Mesendoderm (in vitro differentiated cells): ENCODE results near the gene TMEM175.

Experiments used
- DNase-seq: peaks from one replicate; pipeline ENCODE4 v3.0.0; 2013
- H2AK5ac ChIP-seq: 2 replicates; pipeline ENCODE4 v1.6.1; 2013; ENCODE audit warnings: low read length, inconsistent platforms
- H2BK120ac ChIP-seq: 2 replicates; pipeline ENCODE4 v1.6.1; 2013; ENCODE audit warnings: low read depth, mild to moderate bottlenecking, low read length, moderate library complexity, mixed read lengths
- H2BK15ac ChIP-seq: replicated peaks from 2 replicates; pipeline ENCODE4 v1.6.1; 2013; ENCODE audit warnings: low read depth, mild to moderate bottlenecking, moderate library complexity
- H2BK5ac ChIP-seq: 2 replicates; pipeline ENCODE4 v1.6.1; 2013; ENCODE audit warnings: low read length, inconsistent platforms
- H3K18ac ChIP-seq: 2 replicates; pipeline ENCODE4 v1.6.1; 2013; ENCODE audit warnings: mild to moderate bottlenecking, low read length, mixed read lengths
- H3K23ac ChIP-seq: one replicate; pipeline ENCODE4 v1.6.1; 2013; ENCODE audit warnings: low read length
- H3K27ac ChIP-seq: 2 replicates; pipeline ENCODE4 v1.5.1; 2013; ENCODE audit warnings: low read depth, mild to moderate bottlenecking, inconsistent platforms, low read length, moderate library complexity
- H3K27me3 ChIP-seq: 2 replicates; pipeline ENCODE4 v1.6.1; 2013; ENCODE audit warnings: low read length, control low read depth, mild to moderate bottlenecking, inconsistent platforms; ENCODE audit not compliant: insufficient read depth, poor library complexity
- H3K36me3 ChIP-seq: 2 replicates; pipeline ENCODE4 v1.6.1; 2013; ENCODE audit warnings: low read length, inconsistent platforms; ENCODE audit not compliant: control insufficient read depth, insufficient read depth
- H3K4ac ChIP-seq: one replicate; pipeline ENCODE4 v1.6.1; 2013; ENCODE audit warnings: low read depth, mild to moderate bottlenecking, low read length, moderate library complexity
- H3K4me1 ChIP-seq: 2 replicates; pipeline ENCODE4 v1.6.1; 2013; ENCODE audit warnings: low read depth, low read length, inconsistent platforms; ENCODE audit not compliant: control insufficient read depth
- H3K4me2 ChIP-seq: 2 replicates; pipeline ENCODE4 v1.6.1; 2013; ENCODE audit warnings: low read length
- H3K4me3 ChIP-seq: 2 replicates; pipeline ENCODE4 v1.5.1; 2013; ENCODE audit warnings: mild to moderate bottlenecking, low read length
- H3K56ac ChIP-seq: one replicate; pipeline ENCODE4 v1.6.1; 2013; ENCODE audit warnings: low read length
- H3K79me1 ChIP-seq: 2 replicates; pipeline ENCODE4 v1.6.1; 2013; ENCODE audit warnings: low read length, inconsistent platforms
- H3K79me2 ChIP-seq: 2 replicates; pipeline ENCODE4 v1.6.1; 2013; ENCODE audit warnings: mild to moderate bottlenecking, low read length; ENCODE audit not compliant: control insufficient read depth, insufficient read depth
- H3K9ac ChIP-seq: 2 replicates; pipeline ENCODE4 v1.6.1; 2013; ENCODE audit warnings: low read length, inconsistent platforms
- H4K5ac ChIP-seq: one replicate; pipeline ENCODE4 v1.6.1; 2013; ENCODE audit warnings: low read length
- H4K8ac ChIP-seq: one replicate; pipeline ENCODE4 v1.6.1; 2013; ENCODE audit warnings: low read depth, mild to moderate bottlenecking, control low read depth, low read length, moderate library complexity
- WGBS: extraction: QIAGEN DNeasy Blood & Tissue Kit; methylation state at CpG from one replicate; pipeline ENCODE4 v1.1.7; 2013; ENCODE audit warnings: low lambda C conversion rate, missing lambda C conversion rate; ENCODE audit not compliant: insufficient coverage; ENCODE audit errors: extremely low coverage; 5-methylcytosine and 5-hydroxymethylcytosine counted together

Gene TMEM175

DNA sequence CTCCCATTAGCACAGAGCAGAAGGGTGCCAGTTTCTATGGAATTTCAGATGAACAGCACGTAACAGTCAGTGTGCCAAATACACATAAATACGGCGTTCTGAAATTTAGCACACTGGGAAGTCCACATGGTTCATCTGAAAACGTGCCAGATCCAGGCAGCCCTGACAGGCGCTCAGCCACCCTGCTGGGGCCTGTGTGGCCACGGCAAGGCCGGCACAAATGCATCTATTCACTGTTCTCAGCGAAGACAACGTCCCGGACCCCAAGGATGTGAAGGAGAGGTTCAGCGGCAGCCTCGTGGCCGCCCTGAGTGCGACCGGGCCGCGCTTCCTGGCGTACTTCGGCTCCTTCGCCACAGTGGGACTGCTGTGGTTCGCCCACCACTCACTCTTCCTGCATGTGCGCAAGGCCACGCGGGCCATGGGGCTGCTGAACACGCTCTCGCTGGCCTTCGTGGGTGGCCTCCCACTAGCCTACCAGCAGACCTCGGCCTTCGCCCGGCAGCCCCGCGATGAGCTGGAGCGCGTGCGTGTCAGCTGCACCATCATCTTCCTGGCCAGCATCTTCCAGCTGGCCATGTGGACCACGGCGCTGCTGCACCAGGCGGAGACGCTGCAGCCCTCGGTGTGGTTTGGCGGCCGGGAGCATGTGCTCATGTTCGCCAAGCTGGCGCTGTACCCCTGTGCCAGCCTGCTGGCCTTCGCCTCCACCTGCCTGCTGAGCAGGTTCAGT lies 25.5 kb downstream of the TMEM175 start:
- H2BK120ac ChIP-seq: no peak overlapping the region
- no peak overlapping the region for H3K27ac ChIP-seq
- no peak overlapping the region for H4K8ac ChIP-seq
- no peak overlapping the region for H2AK5ac ChIP-seq
- H3K4me2 ChIP-seq: no peak overlapping the region
- no peak overlapping the region for H3K18ac ChIP-seq
- H3K4me3 ChIP-seq: no peak overlapping the region
- H2BK5ac ChIP-seq: no peak overlapping the region
- H3K23ac ChIP-seq: no peak overlapping the region
- no peaks in the 10 kb centered on the region for H3K4me1 ChIP-seq
- H3K9ac ChIP-seq: no peak overlapping the region
- no peak for DNase-seq
- H3K79me2 ChIP-seq: no peaks in the 10 kb centered on the region
- H3K56ac ChIP-seq: no peak overlapping the region
- H2BK15ac ChIP-seq: no peak overlapping the region
- no peaks in the 10 kb centered on the region for H3K36me3 ChIP-seq
- no peak overlapping the region for H4K5ac ChIP-seq
- WGBS: no CpG with 5 or more reads among the region's 45 CpGs
- H3K79me1 ChIP-seq: no peaks in the 10 kb centered on the region
- no peaks in the 10 kb centered on the region for H3K27me3 ChIP-seq
- H3K4ac ChIP-seq: no peak overlapping the region

DNA sequence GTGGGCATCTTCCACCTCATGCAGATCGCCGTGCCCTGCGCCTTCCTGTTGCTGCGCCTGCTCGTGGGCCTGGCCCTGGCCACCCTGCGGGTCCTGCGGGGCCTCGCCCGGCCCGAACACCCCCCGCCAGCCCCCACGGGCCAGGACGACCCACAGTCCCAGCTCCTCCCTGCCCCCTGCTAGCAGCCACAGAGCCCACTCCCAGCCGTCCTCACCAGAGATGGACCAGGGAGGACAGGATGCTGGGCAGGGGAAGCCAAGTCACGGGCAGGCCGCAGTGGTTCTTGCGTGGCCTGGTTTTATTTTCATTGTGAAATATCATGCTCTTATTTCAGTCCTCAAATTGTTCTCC lies 26.0 kb downstream of the TMEM175 start:
- no peak overlapping the region for H3K23ac ChIP-seq
- no peak overlapping the region for H3K9ac ChIP-seq
- no peak overlapping the region for H3K4ac ChIP-seq
- no peak overlapping the region for H2AK5ac ChIP-seq
- H2BK120ac ChIP-seq: no peak overlapping the region
- DNase-seq: no peak
- no peak overlapping the region for H4K5ac ChIP-seq
- no peaks in the 10 kb centered on the region for H3K27me3 ChIP-seq
- H3K36me3 ChIP-seq: no peaks in the 10 kb centered on the region
- no CpG with 5 or more reads among the region's 17 CpGs for WGBS
- H3K79me2 ChIP-seq: no peaks in the 10 kb centered on the region
- H3K18ac ChIP-seq: no peak overlapping the region
- no peak overlapping the region for H3K4me2 ChIP-seq
- H2BK15ac ChIP-seq: no peak overlapping the region
- H2BK5ac ChIP-seq: no peak overlapping the region
- H3K56ac ChIP-seq: no peak overlapping the region
- no peak overlapping the region for H4K8ac ChIP-seq
- H3K4me1 ChIP-seq: no peaks in the 10 kb centered on the region
- H3K4me3 ChIP-seq: no peak overlapping the region
- no peak overlapping the region for H3K27ac ChIP-seq
- H3K79me1 ChIP-seq: no peaks in the 10 kb centered on the region

GRCh38 chr4:958696-959337 lies 26.6 kb downstream of the TMEM175 start:
- no peaks in the 10 kb centered on the region for H3K79me1 ChIP-seq
- no peak overlapping the region for H4K8ac ChIP-seq
- H2AK5ac ChIP-seq: no peak overlapping the region
- no peaks in the 10 kb centered on the region for H3K4me1 ChIP-seq
- H3K9ac ChIP-seq: no peak overlapping the region
- H2BK15ac ChIP-seq: no peak overlapping the region
- no peak overlapping the region for H3K4me3 ChIP-seq
- WGBS: no CpG with 5 or more reads among the region's 17 CpGs
- no peaks in the 10 kb centered on the region for H3K27me3 ChIP-seq
- no peak overlapping the region for H3K4me2 ChIP-seq
- H3K79me2 ChIP-seq: no peaks in the 10 kb centered on the region
- no peak for DNase-seq
- no peak overlapping the region for H3K27ac ChIP-seq
- no peak overlapping the region for H3K4ac ChIP-seq
- H3K18ac ChIP-seq: no peak overlapping the region
- no peak overlapping the region for H4K5ac ChIP-seq
- no peak overlapping the region for H2BK5ac ChIP-seq
- no peak overlapping the region for H3K56ac ChIP-seq
- no peak overlapping the region for H3K23ac ChIP-seq
- no peaks in the 10 kb centered on the region for H3K36me3 ChIP-seq
- no peak overlapping the region for H2BK120ac ChIP-seq

GRCh38 chr4:959338-960139 lies 27.3 kb downstream of the TMEM175 start:
- Histone ChIP-seq H3K4me2 (no peak overlapping the region), H4K8ac (no peak overlapping the region), H4K5ac (no peak overlapping the region), H2BK15ac (no peak overlapping the region), H3K27ac (no peak overlapping the region), H3K23ac (no peak overlapping the region), H3K79me2 (no peaks in the 10 kb centered on the region), H3K79me1 (no peaks in the 10 kb centered on the region), H3K27me3 (no peaks in the 10 kb centered on the region), H3K9ac (no peak overlapping the region), H3K4me3 (no peak overlapping the region), H3K18ac (no peak overlapping the region), H3K4me1 (no peaks in the 10 kb centered on the region), H3K56ac (no peak overlapping the region), H2BK5ac (no peak overlapping the region), H2BK120ac (no peak overlapping the region), H3K36me3 (no peaks in the 10 kb centered on the region), H3K4ac (no peak overlapping the region), H2AK5ac (no peak overlapping the region)
- DNase-seq: no peak
- no CpG with 5 or more reads among the region's 24 CpGs for WGBS

DNA sequence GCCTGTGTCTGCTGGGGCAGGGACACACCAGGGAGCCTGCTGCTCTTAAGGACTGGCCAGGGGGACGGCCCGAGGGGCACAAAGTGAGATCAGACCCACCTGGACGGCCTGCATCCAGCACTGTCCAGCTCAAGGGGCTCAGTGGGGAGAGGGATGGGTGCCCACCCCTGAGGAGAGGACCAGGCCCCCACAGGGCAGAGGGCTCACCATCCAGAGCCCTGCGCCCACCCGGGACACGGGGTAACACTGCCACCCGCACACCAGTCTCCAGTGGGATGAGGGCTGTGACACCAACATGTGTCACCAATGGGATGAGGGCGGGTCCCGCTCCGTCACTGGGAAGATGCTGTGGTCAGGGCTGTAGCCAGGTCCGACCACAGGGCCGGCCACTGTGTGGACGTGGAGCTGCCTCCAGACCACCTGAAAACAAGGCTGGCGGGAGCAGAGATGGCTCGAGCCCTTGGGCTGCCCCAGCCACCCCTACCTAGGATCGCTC lies 27.9 kb downstream of the TMEM175 start:
- no peak overlapping the region for H3K4me2 ChIP-seq
- H2AK5ac ChIP-seq: no peak overlapping the region
- no peaks in the 10 kb centered on the region for H3K4me1 ChIP-seq
- no peaks in the 10 kb centered on the region for H3K79me1 ChIP-seq
- no peak overlapping the region for H4K5ac ChIP-seq
- no peak overlapping the region for H3K9ac ChIP-seq
- H2BK120ac ChIP-seq: no peak overlapping the region
- no peak overlapping the region for H2BK5ac ChIP-seq
- WGBS: no CpG with 5 or more reads among the region's 16 CpGs
- no peaks in the 10 kb centered on the region for H3K36me3 ChIP-seq
- no peak overlapping the region for H4K8ac ChIP-seq
- H3K27me3 ChIP-seq: no peaks in the 10 kb centered on the region
- no peak overlapping the region for H3K4me3 ChIP-seq
- no peak overlapping the region for H3K4ac ChIP-seq
- no peak overlapping the region for H3K23ac ChIP-seq
- no peak overlapping the region for H3K27ac ChIP-seq
- no peaks in the 10 kb centered on the region for H3K79me2 ChIP-seq
- no peak overlapping the region for H3K56ac ChIP-seq
- H2BK15ac ChIP-seq: no peak overlapping the region
- H3K18ac ChIP-seq: no peak overlapping the region
- DNase-seq: no peak
